Smooth muscle cell (in vitro differentiated cells): ENCODE results near the gene FPGS. TPM values are rescaled to one million over a fixed set of nuclear protein-coding genes. Genes with fewer than 3 reads are reported as not detected.

Source experiments
- DNase-seq: peaks from one replicate; lab custom pipeline; 2025; ENCODE audit not compliant: unreplicated experiment; lab: John Stamatoyannopoulos, UW
- H2AFZ ChIP-seq: fragments of 200-600 bp; sonication (generic); 2 replicates; pipeline ENCODE4 v1.6.0; 2016; ENCODE audit warnings: antibody characterized with exemption, low read depth, mild to moderate bottlenecking
- H3F3A ChIP-seq: fragments of 200-600 bp; sonication (generic); 2 replicates; pipeline ENCODE4 v1.6.0; 2017; ENCODE audit warnings: antibody characterized with exemption, low read depth
- H3K27ac ChIP-seq: fragments of 200-600 bp; sonication (generic); 2 replicates; pipeline ENCODE4 v1.5.1; 2016; ENCODE audit warnings: low read depth, mild to moderate bottlenecking
- H3K27me3 ChIP-seq: fragments of 200-600 bp; sonication (generic); 2 replicates; pipeline ENCODE4 v1.6.1; 2016; ENCODE audit warnings: low read depth, mild to moderate bottlenecking
- H3K36me3 ChIP-seq: fragments of 200-600 bp; sonication (generic); 2 replicates; pipeline ENCODE4 v1.5.1; 2016; ENCODE audit warnings: low read depth
- H3K4me1 ChIP-seq: fragments of 200-600 bp; sonication (generic); 2 replicates; pipeline ENCODE4 v1.5.1; 2016; ENCODE audit warnings: low read depth
- H3K4me2 ChIP-seq: fragments of 200-600 bp; sonication (generic); 2 replicates; pipeline ENCODE4 v1.6.0; 2016; ENCODE audit warnings: mild to moderate bottlenecking
- H3K4me3 ChIP-seq: fragments of 200-600 bp; sonication (generic); 2 replicates; pipeline ENCODE4 v1.5.1; 2016; ENCODE audit warnings: mild to moderate bottlenecking
- H3K79me2 ChIP-seq: fragments of 200-600 bp; sonication (generic); 2 replicates; pipeline ENCODE4 v1.6.0; 2016; ENCODE audit warnings: low read depth, mild to moderate bottlenecking
- H3K9ac ChIP-seq: fragments of 200-600 bp; sonication (generic); 2 replicates; pipeline ENCODE4 v1.6.0; 2016; ENCODE audit warnings: low read depth
- H3K9me3 ChIP-seq: fragments of 200-600 bp; sonication (generic); replicated peaks from 2 replicates; pipeline ENCODE4 v1.5.1; 2016; ENCODE audit warnings: low read depth
- H4K20me1 ChIP-seq: fragments of 200-600 bp; sonication (generic); 2 replicates; pipeline ENCODE4 v1.6.0; 2016; ENCODE audit warnings: low read depth
- CTCF ChIP-seq: fragments of 200-600 bp; sonication (generic); IDR thresholded peaks from 2 replicates; pipeline ENCODE4 v1.5.1; 2017; ENCODE audit warnings: borderline replicate concordance, mild to moderate bottlenecking, antibody characterized with exemption; ENCODE audit not compliant: insufficient read depth, poor library complexity, severe bottlenecking
- WGBS: methylation state at CpG from one replicate; pipeline ENCODE4 v1.1.7; 2016; ENCODE audit warnings: low lambda C conversion rate; 5-methylcytosine and 5-hydroxymethylcytosine counted together
- polyA plus RNA-seq: library from polyadenylated mRNA; unstranded; fragments of >200 nt; fragmentation: Nextera tagmentation; extraction: Ambion mirVana; gene quantifications from 2 replicates; pipeline ENCODE4 v1.2.1, GENCODE V29; 2016
- total RNA-seq: library from RNA; depleted of rRNA; stranded (reverse); fragments of >200 nt; gene quantifications from 2 replicates; pipeline ENCODE4 v1.2.3, GENCODE V29; 2014

The FPGS gene
- total and polyA plus RNA-seq, 2 experiments from 2014 or later: 12.9 to 34.9 TPM

- no peak overlapping the region for H2AFZ ChIP-seq
- no peaks in the 10 kb centered on the region for H3K36me3 ChIP-seq
- no peak overlapping the region for H3K9ac ChIP-seq
- no peaks in the 10 kb centered on the region for H3K27me3 ChIP-seq
- no peaks in the 10 kb centered on the region for H3K9me3 ChIP-seq
- H3F3A ChIP-seq: no peaks in the 10 kb centered on the region
- H4K20me1 ChIP-seq: no peaks in the 10 kb centered on the region
- no peak for TF ChIP-seq CTCF
- 87% methylated on average over 4 of the region's 4 CpGs for WGBS
- no peak overlapping the region for H3K4me3 ChIP-seq
- no peaks in the 10 kb centered on the region for H3K4me1 ChIP-seq
- DNase-seq: no peak
- H3K4me2 ChIP-seq: no peak overlapping the region
- H3K79me2 ChIP-seq: no peaks in the 10 kb centered on the region
- H3K27ac ChIP-seq: no peak overlapping the region
These were observed 19.4 kb downstream of the FPGS start for GRCh38 chr9:127822108-127822507.

GRCh38 chr9:127825319-127826051 is 22.8 kb downstream of the FPGS start:
- Histone ChIP-seq H3K27me3 (no peaks in the 10 kb centered on the region), H3K36me3 (no peaks in the 10 kb centered on the region), H3K27ac (no peak overlapping the region), H3K4me3 (no peak overlapping the region), H3F3A (no peaks in the 10 kb centered on the region), H2AFZ (no peak overlapping the region), H3K4me1 (peaks cover 4% of the 10 kb centered on the region), H3K9me3 (no peaks in the 10 kb centered on the region), H4K20me1 (no peaks in the 10 kb centered on the region), H3K79me2 (no peaks in the 10 kb centered on the region), H3K4me2 (no peak overlapping the region), H3K9ac (no peak overlapping the region)
- peak; percentile 28 for TF ChIP-seq CTCF
- 55% methylated on average over 22 of the region's 42 CpGs for WGBS
- DNase-seq: no peak

GRCh38 chr9:127826253-127826913 is 23.7 kb downstream of the FPGS start:
- Histone ChIP-seq H2AFZ (no peak overlapping the region), H3K9ac (no peak overlapping the region), H3K36me3 (no peaks in the 10 kb centered on the region), H3K27me3 (no peaks in the 10 kb centered on the region), H3K4me1 (peaks cover 4% of the 10 kb centered on the region), H3K9me3 (no peaks in the 10 kb centered on the region), H3K27ac (no peak overlapping the region), H3K4me2 (no peak overlapping the region), H3K79me2 (no peaks in the 10 kb centered on the region), H3K4me3 (no peak overlapping the region), H4K20me1 (no peaks in the 10 kb centered on the region), H3F3A (no peaks in the 10 kb centered on the region)
- no peak for TF ChIP-seq CTCF
- DNase-seq: no peak
- 92% methylated on average over 7 of the region's 7 CpGs for WGBS
